ENCODE measurements around the gene GPD1. TPM values are rescaled to one million over a fixed set of nuclear protein-coding genes. Genes with fewer than 3 reads are reported as not detected.

The GPD1 gene
- total RNA-seq, 4 donors from 2014 or later: 5.1 to 10.6 (median 7.1) TPM

GRCh38 chr12:50088577-50089335 is 15.1 kb upstream of the GPD1 start:
- no peaks in the 10 kb centered on the region for H3K9me3 ChIP-seq
- 22 to 40% methylated on average over 3 of the region's 3 CpGs for WGBS, 2 donors
- no peaks in the 10 kb centered on the region for H3K27me3 ChIP-seq
- peaks cover 47 to 52% of the 10 kb centered on the region in 2 donors for H3K36me3 ChIP-seq
- intact Hi-C loops (cut with DNase I): no loop called here
- TF ChIP-seq POLR2A (IDR thresholded peaks at IDR 0.05) (no peak), CTCF (IDR thresholded peaks at IDR 0.05) (peak; percentile 60 to 88 (median 70))
- no peak overlapping the region for H3K4me3 ChIP-seq (replicated peaks in 1 of 3)
- peaks cover 7 to 10% of the 10 kb centered on the region in 2 donors for H3K4me1 ChIP-seq
- no peak overlapping the region for H3K27ac ChIP-seq
- peak; percentile 62 to 66 for DNase-seq

GRCh38 chr12:50089730-50090129 is 14.1 kb upstream of the GPD1 start:
- Histone ChIP-seq H3K36me3 (peaks cover 57 to 62% of the 10 kb centered on the region in 2 donors), H3K27ac (no peak overlapping the region), H3K4me1 (peaks cover 4 to 7% of the 10 kb centered on the region in 2 donors), H3K4me3 (replicated peaks in 1 of 3) (no peak overlapping the region), H3K27me3 (no peaks in the 10 kb centered on the region), H3K9me3 (no peaks in the 10 kb centered on the region)
- no peak for DNase-seq
- 96 to 100% methylated on average over 7 of the region's 7 CpGs for WGBS, 2 donors
- intact Hi-C loops (cut with DNase I): no loop called here
- TF ChIP-seq CTCF (IDR thresholded peaks at IDR 0.05) (no peak), POLR2A (IDR thresholded peaks at IDR 0.05) (no peak)

GRCh38 chr12:50090391-50090790 is 13.4 kb upstream of the GPD1 start:
- Histone ChIP-seq H3K9me3 (no peaks in the 10 kb centered on the region), H3K36me3 (peaks cover 63 to 68% of the 10 kb centered on the region in 2 donors), H3K4me1 (peaks cover 4 to 7% of the 10 kb centered on the region in 2 donors), H3K27me3 (no peaks in the 10 kb centered on the region), H3K4me3 (replicated peaks in 1 of 3) (no peak overlapping the region), H3K27ac (no peak overlapping the region)
- TF ChIP-seq CTCF (IDR thresholded peaks at IDR 0.05) (no peak), POLR2A (IDR thresholded peaks at IDR 0.05) (no peak)
- 90 to 91% methylated on average over 5 of the region's 5 CpGs for WGBS, 2 donors
- no peak for DNase-seq
- intact Hi-C loops (cut with DNase I): no loop called here

- no peaks in the 10 kb centered on the region for H3K4me1 ChIP-seq
- WGBS, 2 donors: 87 to 96% methylated on average over 6 of the region's 6 CpGs
- H3K9me3 ChIP-seq: no peaks in the 10 kb centered on the region
- no peak overlapping the region for H3K27ac ChIP-seq
- no peak overlapping the region for H3K4me3 ChIP-seq (replicated peaks in 1 of 3)
- H3K27me3 ChIP-seq: no peaks in the 10 kb centered on the region
- DNase-seq: no peak
- TF ChIP-seq POLR2A (IDR thresholded peaks at IDR 0.05): no peak
- TF ChIP-seq CTCF (IDR thresholded peaks at IDR 0.05): no peak
- intact Hi-C loops (cut with DNase I): no loop called here
- peaks cover 69 to 73% of the 10 kb centered on the region in 2 donors for H3K36me3 ChIP-seq
Observed at GRCh38 chr12:50097952-50098351, 5.9 kb upstream of the GPD1 start.

- H3K27ac ChIP-seq: no peak overlapping the region
- H3K36me3 ChIP-seq: peaks cover 54 to 58% of the 10 kb centered on the region in 2 donors
- H3K4me1 ChIP-seq: peaks cover 10 to 13% of the 10 kb centered on the region in 2 donors
- intact Hi-C loops (cut with DNase I): loop anchor here (10.0 kb wide), 1 partner anchor 215 kb away; no protein-coding TSS in a partner anchor
- H3K4me3 ChIP-seq (replicated peaks in 1 of 3): no peak overlapping the region
- WGBS, 2 donors: 78 to 82% methylated on average over 5 of the region's 5 CpGs
- no peak for DNase-seq
- no peaks in the 10 kb centered on the region for H3K9me3 ChIP-seq
- TF ChIP-seq CTCF (IDR thresholded peaks at IDR 0.05): no peak
- no peak for TF ChIP-seq POLR2A (IDR thresholded peaks at IDR 0.05)
- no peaks in the 10 kb centered on the region for H3K27me3 ChIP-seq
Observed at GRCh38 chr12:50099302-50100008, 4.4 kb upstream of the GPD1 start.
